Left kidney (tissue), 2 donors: ENCODE results near the gene KIAA1586. TPM values are rescaled to one million over a fixed set of nuclear protein-coding genes. Genes with fewer than 3 reads are reported as not detected.
A peak's percentile ranks its signal among the peaks of the same experiment; 100 is the strongest.
"Not testable (repeated sequence)": the region's sequence is repeated elsewhere in the genome, so short reads cannot be mapped to it uniquely, and the experiment has no call there.

Experiments
- DNase-seq: peaks from one replicate; pipeline ENCODE4 v3.0.0-alpha.2; 2013
- polyA plus RNA-seq: library from polyadenylated mRNA; unstranded; fragments of 120-200 nt; gene quantifications from one replicate; pipeline ENCODE4 v1.2.1, GENCODE V29; 2013; ENCODE audit not compliant: insufficient read length

Gene KIAA1586
- polyA plus RNA-seq, 1 donor: 27.0 TPM

DNA sequence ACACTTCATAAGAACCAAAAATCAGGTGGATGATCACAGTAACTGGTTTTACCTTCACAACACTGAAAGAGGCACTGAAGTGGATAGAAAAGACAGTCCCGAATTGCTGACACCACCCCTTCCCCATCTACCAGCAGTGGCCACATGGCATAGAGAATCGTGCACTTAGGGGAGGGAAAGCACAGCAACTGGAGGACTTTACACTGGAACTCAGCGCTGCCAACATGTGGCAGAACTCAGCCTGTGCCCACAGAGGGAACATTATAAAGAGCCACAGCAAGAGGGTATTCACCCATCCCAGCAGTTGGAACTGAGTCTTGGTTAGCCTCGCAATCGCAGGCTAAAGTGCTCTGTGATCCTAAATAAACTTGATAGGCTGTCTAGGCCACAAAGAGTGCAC lies 6.5 kb upstream of the KIAA1586 start:
- no peak for DNase-seq

DNA sequence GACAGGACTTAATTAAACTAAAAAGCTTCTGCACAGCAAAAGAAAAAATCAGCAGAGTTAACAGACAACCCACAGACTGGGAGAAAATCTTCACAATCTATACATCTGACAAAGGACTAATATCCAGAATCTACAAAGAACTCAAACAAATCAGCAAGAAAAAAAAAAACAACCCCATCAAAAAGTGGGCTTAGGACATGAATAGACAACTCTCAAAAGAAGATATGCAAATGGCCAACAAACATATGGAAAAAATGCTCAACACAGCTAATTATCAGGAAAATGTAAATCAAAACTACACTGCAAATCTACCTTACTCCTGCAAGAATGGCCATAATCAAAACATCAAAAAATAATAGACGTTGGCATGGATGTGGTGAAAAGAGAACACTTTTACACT lies 2.4 kb upstream of the KIAA1586 start:
- not testable (repeated sequence) for DNase-seq

DNA sequence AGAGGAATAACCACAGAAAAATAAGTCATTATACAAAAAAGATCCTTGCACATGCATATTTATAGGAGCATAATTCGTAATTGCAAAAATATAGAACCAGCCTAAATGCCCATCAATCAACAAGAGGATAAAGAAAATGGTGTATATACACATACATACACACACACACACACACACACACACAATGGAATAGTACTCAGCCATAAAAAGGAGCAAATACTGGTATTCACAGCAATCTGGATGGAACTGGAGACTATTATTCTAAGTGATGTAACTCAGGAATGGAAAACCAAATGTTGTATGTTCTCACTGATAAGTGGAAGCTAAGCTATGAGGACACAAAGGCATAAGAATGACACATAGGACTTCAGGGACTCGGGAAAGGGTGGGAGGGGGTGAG lies 1.9 kb upstream of the KIAA1586 start:
- no peak for DNase-seq

DNA sequence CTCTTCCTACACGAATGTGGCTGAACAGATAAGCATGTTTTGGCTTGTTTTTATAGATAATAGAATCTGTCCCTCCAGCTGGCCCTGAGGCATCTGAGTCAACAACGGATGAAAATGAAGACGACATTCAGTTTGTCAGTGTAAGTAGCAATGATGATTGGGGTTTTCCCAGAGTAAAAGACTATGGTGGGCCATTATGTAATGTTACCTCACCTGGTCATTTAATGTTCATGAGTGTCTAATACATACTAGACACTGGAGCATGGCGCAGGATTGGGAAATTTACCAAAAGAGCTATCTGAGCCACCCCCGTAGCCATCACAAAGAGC lies 728 bp downstream of the KIAA1586 start:
- DNase-seq: not testable (repeated sequence)

DNA sequence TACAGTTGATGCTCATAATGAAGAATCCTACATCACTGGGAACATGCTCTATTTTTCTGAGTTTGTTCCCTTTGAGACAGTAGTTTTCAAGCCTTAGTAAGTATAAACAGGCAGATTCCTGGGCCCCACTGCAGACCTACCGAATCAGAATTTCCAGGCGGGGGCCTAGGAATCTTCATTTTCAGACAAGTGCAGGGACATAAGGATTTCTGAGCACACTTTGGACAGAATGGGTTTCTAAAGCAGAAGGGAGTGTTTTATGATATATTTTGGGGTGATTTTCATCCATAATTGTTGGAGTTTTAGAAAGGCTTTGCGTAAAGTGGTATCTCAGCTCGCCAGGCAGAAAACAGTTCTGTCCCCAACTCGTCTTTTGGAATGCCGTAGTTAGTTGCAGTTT lies 1.4 kb downstream of the KIAA1586 start:
- DNase-seq: not testable (repeated sequence)

DNA sequence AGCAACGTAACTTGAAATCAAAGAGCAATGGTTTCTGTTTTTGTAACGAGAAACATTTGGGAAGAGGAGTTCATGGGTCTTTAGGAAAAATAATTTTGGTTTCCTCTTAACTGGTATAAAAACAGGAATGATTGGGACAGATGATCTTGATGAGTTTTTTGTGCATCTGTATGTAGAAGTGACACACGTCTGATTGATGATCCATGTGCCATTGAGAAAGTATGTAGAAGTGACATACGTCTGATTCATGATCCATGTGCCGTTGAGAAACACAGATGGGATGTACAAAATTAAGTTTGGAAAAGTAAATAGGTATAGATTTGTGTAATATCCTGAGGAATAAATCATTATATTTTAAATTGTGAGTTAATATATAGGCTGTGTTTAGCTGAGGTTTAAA lies 2.1 kb downstream of the KIAA1586 start:
- no peak for DNase-seq

DNA sequence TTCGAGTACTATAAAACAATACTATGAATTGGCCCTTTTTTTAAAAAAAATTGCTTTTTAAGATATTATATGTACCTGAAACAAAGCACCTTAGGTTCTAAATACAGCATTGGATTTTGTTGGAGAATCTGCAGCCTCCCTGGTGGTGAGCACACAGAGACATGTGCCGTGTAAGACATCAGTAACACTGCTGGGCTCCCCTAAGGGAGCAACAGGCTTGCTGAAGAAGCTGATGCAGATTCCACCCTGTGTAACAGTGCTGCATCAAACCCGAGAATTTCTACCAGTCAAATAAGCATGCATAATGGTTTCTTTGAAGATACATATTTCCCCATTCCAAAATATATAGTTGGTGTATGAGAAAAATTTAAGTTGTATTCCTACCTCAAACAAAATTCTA lies 17.4 kb downstream of the KIAA1586 start:
- DNase-seq: no peak

DNA sequence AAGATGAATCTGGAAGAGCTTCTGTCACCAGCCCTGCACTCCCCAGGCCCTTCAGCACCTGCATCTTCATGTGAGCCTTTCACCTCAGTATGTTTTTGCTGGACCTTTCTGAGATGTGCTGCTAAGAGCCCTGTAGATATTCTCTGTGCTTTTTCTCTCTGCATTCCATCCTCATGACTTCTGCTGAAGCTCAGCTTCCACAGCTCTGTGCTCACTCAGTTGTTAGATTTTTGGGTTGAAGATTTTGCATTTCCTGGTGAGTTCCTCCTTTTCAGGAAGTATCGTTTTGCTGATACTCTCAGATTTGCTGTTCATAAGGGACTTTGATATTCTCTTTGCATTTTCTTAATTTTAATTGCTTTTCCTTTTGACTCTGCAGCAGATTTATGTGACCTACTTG lies 18.3 kb downstream of the KIAA1586 start:
- no peak for DNase-seq

DNA sequence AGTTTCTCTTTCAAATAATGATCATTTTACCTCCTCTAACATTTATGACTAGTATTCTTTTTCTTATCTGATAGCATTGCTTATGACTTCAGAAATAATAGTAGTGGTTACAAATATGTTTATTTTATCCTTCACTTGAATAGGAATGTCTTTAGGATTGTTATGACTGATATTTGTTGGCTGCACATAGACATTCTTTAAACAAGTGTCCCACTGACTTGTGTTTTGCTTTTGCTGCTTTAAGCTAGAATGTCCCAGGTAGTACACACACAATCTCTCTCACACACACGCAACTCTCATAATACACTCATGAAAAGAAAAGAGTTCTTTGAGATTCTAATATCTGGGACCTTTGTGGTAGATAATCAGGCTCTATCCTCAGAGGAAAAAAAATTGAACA lies 21.6 kb downstream of the KIAA1586 start:
- no peak for DNase-seq

DNA sequence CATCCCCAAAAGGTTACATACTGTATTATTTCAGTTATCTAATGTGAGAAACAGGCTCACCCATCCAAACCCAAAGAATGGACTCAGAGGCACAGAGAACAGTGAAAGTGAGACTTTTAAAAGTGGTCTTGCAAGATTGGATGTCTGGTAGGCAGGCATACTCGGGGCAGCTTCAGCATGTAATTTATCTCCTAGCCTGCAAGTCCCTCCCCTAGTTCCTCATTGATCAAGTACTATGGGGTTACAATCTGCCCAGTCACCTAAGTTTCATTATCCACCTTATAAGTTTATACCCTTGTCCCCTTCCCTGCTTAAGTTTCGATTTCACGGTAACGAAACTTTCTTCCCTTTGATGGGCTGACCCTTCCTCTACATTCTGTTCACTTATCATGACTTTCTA lies 22.7 kb downstream of the KIAA1586 start:
- no peak for DNase-seq

DNA sequence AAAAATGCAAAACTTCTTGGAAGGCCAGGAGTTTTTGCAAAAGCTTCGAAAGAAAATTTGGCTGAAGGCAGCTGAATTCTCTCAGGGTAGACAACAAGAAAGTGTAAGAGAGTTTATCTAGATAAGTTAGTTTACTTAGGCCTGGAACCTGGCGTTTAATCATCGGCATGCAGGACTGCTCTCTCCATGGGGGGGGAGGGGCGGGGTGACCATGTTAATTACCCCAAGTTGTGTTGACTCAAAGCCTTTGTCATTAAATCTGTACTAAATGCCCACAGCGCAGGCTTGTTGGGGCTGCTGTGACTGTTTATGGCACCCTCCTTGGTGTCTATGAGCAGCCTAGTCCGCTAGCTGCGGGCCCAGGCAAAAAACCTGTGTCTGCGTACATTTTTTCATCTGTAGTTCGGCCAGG lies 23.4 kb downstream of the KIAA1586 start:
- no peak for DNase-seq

DNA sequence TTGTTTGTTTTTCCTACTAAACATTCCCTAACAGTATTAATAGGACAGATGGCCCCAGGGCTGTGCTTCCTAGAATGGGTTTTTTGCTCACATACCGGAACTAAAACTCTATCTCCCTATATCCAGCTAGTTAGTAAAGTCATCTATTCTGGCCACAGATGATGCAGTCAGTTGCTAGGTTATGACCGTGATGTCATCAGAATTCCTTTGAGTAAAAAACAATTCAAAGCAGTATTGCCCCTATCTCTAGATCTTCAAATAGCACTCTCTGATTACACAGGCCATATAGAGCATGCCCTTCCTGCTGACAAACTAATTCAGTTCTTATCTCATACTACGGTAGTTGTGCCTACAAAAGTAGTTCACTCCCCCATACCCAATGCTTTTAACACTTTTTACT lies 25.6 kb downstream of the KIAA1586 start:
- DNase-seq: no peak

DNA sequence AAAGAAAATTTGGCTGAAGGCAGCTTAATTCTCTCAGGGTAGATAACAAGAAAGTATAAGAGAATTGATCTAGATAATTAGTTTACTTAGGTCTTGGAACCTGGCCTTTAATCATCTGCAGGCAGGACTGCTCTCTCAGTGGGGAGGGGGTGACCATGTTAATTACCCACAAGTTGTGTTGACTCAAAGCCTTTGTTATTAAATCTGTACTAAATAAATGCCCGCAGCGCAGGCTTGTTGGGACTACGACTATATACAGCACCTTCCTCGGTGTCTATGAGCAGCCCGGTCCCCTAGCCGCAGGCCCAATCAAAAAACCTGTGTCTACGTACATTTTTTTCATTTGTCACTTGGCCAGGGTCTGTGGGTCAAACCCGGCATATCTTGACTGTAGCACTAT lies 27.9 kb downstream of the KIAA1586 start:
- no peak for DNase-seq

DNA sequence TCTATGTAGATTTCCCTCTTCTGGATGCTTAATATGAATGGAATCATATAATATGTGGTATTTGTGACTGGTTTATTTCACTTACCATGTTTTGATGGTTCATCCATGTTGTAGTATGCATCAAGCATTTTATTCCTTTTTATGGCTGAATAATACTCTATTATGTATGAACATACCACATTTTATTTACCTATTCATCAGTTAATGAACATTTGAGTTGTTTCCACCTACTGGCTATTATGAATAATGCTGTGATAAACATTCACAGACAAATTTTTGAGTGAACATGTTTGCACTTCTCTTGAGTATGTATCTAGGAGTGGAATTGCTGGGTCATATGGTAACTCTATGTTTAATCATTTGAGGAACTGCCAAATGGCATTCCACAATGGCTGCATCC lies 28.6 kb downstream of the KIAA1586 start:
- DNase-seq: no peak

DNA sequence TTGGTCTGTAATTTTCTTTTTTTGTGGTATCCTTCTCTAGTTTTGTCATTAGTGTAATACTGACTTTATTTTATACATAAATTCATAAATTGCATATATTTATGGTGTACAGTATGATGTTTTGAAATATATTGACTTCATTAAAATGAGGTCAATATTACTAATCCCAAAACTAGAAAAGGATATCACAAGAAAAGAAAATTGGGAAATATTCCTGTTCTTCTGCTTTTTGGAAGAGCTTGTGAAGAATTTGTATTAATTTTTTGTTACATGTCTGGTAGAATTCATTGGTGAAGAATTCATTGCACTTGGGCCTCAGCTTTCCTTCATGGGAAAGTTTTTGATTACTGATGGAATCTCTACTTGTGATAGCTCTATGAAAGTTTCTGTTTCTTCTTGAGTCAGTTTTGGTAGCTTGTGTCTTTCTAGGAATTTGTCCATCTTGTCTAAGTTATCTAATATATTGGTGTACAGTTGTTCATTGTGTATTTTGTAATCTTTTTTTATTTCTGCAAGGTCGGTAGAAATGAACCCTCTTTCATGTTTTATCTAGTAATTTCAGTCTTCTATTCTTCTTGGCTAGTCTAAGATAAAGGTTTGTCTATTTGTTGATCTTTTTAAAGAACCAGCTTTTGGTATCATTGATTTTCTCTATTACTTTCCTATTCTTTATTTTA lies 32.2 kb downstream of the KIAA1586 start:
- no peak for DNase-seq

DNA sequence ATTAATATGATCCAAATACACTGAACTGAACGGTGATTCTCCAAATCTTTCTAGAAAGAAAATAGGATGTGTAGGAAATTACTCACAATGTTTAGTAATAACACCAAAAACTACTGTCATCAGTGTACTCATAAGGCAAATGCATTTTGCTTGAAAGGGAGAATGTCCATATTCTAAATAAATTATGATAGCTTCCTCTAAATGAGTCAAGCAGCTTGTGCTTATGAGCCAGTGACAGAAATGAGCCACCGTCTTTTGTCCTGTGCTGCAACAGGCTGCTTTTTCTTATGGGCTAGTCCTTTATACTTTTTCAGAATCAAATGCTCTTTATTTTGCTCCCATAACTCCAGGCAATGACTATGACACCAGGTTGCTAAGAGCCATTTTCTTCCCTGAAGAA lies 39.0 kb downstream of the KIAA1586 start:
- DNase-seq: no peak

DNA sequence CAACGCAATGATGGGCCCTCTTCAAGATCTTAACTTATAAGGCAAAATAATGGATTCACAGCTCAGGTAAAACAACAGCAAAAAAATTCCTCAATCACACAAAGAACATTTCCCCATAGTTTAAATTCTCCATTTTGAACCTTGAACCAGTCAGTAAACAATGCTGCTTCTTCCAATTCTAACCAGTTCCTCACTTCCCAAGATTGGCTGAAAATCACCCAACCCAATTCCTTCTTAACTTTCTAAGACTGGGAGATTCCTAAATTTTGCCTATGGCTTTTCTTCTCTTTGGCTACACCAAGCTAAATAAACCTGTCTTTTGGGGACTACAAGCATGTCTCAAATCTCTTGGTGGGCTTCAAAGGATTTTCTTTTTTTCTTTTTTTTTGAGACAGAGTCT lies 40.4 kb downstream of the KIAA1586 start:
- no peak for DNase-seq

DNA sequence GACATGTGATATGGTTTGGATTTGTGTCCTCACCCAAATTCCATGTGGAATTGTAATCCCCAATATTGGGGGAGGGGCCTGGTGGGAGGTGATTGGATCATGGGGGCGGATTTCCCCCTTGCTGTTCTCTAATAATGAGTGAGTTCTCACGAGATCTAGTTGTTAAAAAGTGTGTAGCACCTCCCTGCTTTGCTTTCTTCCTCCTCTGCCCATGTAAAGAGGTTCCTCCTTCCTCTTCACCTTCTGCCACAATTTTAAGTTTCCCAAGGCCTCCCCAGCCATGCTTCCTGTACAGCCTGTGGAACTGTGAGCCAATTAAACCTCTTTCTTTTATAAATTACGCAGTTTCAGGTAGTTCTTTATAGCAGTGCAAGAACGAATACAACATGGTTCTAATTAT lies 41.4 kb downstream of the KIAA1586 start:
- DNase-seq: no peak

DNA sequence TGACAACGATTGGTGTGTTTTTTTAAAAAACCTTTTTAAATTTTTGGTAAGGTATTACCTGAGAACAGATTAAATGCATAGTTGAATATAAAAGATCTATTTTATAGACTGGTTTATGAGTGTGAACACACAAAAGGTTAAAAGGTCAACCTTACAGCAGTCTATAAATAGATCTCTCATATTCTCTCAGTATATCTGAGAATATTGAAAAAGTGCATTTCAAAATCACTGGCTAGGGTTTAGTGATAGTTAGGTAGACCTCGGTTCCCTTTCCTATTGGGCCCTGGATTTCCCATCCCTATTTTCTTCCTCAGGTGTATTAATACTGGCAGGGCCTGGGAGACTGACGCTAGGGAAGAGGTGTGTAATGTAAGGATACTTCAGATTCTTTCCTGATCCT lies 42.8 kb downstream of the KIAA1586 start:
- DNase-seq: no peak

DNA sequence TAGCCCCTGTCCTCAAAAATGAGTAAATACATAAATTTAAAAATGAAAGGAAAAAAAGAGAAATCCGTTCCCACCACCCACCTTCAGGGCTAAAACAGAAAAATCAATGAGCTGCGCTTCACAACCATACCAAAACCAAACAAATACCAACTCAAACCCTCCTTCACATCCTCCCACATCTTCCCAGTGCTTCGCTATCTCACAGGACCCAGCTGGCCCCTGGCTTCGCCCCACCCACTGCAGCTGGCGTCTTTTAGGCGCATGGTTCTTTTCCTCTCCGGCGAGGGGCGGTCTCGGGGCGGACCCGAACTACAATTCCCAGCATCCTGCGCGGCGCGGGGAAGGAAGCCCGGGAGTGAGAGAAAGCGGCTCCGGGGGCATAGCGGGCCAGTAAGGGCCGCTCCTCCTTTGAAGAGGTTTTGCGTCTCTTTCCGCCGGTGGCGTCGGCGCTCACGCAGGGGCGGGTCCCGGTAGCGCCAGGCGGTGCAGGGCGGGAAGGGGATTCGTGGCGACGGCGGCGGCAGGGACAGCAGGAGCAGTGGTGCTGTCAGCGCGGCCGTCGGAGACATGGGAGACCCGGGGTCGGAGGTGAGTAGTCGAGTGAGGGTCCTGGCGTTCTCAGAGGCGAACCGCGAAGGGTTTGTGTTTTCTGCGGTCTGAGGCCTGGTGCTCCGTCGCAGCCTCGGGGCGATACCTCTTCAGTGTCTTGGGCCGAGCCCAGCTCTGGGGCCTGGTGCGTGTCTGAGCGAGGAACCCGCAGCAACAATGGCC lies 43.4 kb downstream of the KIAA1586 start, which contains the start of gene ZNF451:
ZNF451 (plus strand) TSS at position 502 of the 771 bp plus-strand sequence; CDS start at position 568, 66 bp downstream.
- DNase-seq: peak; percentile 97

DNA sequence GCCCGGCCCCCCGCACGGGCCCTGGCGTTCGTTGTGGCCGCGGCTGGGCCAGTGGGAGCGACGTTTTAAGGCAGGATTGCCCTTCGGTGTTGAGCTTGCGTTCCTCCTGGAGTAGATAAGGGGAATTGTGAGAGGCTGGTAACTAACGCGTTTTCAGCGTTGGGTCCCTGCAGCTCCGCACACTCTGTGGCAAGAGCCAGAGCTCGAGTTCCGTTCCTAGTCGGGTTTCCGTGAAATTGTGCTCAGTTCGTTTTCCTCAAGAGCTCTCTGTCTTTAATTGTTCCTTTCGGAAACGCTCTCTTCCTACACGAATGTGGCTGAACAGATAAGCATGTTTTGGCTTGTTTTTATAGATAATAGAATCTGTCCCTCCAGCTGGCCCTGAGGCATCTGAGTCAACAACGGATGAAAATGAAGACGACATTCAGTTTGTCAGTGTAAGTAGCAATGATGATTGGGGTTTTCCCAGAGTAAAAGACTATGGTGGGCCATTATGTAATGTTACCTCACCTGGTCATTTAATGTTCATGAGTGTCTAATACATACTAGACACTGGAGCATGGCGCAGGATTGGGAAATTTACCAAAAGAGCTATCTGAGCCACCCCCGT lies 44.1 kb downstream of the KIAA1586 start:
- not testable (repeated sequence) for DNase-seq

DNA sequence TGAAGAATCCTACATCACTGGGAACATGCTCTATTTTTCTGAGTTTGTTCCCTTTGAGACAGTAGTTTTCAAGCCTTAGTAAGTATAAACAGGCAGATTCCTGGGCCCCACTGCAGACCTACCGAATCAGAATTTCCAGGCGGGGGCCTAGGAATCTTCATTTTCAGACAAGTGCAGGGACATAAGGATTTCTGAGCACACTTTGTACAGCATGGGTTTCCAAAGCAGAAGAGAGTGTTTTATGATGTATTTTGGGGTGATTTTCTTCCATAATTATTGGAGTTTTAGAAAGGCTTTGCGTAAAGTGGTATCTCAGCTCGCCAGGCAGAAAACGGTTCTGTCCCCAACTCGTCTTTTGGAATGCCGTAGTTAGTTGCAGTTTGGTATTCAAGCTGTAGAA lies 44.9 kb downstream of the KIAA1586 start:
- DNase-seq: not testable (repeated sequence)

DNA sequence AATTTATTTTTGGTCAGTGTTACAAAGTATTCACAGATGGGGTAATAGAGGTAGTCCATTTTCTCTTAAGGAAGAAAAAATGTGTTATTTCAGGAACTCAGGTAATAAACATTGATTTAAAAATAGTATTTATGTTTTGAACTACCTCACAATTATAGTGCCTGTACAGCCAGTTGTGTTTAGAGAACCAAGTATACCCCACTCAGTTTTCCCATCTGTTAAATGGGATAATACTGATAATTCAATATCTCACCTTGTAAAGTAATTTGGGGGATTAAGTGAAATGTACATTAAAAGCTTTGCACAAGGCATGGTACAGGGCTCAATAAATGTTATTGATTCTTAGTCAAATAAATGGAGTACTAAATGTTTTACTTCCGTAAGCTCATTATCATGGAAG lies 48.2 kb downstream of the KIAA1586 start:
- no peak for DNase-seq

DNA sequence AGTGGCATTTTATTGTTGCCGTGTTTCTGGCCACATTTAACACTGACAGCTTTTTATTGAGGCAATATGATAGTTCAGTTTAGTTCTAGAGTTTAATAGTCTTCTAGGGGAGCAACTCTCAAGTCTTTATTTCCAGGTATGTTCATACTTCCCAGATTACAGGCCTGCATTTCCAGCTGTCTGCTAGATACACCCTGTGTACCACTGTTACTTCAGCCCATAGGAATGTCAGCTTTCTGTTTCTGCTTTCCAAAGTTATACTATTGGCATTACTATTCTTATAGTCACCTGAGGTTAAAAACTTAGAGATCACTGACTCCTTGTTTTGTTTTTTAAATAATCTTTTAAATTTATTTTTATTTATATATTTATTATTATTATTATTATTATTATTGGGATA lies 51.1 kb downstream of the KIAA1586 start:
- DNase-seq: no peak
